A673 (cell line): ENCODE measurements around the gene COG8.

Source experiments
- EZH2 ChIP-seq: fragments of 200-600 bp; sonication (generic); IDR thresholded peaks from 2 replicates; pipeline ENCODE4 v1.6.1; 2017; ENCODE audit warnings: borderline replicate concordance, low read depth, mild to moderate bottlenecking, mixed read lengths, antibody characterized with exemption, low read length; ENCODE audit not compliant: poor library complexity, severe bottlenecking
- TF ChIP-seq, protein P1 (sequence below): fragments of 300-800, 200-600 bp; sonication (generic); conservative IDR thresholded peaks from 2 replicates; pipeline ENCODE4 v1.5.1; 2017; ENCODE audit warnings: low read depth, mild to moderate bottlenecking, antibody characterized with exemption, low read length, moderate library complexity, mixed read lengths

DNA sequence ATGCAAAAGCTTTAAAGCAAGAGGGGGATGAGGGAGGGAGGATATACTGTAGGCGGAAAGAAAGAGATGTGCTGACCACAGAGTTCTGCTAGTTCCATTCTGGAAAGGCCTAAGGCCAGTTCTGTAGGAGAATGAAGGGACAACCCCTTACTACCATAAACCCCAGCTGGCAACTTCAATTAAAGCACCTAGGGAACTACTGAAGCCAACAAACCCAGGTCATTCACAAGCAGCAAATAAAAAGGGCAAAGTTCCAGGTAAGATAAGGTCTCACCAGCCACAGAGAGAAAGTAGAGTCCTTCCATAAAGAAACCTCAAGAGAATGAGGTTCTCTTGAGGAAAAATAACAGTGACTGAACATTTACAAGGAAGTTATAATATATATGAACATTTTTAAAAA is 33.7 kb upstream of the COG8 start:
- TF ChIP-seq, protein P1, sequence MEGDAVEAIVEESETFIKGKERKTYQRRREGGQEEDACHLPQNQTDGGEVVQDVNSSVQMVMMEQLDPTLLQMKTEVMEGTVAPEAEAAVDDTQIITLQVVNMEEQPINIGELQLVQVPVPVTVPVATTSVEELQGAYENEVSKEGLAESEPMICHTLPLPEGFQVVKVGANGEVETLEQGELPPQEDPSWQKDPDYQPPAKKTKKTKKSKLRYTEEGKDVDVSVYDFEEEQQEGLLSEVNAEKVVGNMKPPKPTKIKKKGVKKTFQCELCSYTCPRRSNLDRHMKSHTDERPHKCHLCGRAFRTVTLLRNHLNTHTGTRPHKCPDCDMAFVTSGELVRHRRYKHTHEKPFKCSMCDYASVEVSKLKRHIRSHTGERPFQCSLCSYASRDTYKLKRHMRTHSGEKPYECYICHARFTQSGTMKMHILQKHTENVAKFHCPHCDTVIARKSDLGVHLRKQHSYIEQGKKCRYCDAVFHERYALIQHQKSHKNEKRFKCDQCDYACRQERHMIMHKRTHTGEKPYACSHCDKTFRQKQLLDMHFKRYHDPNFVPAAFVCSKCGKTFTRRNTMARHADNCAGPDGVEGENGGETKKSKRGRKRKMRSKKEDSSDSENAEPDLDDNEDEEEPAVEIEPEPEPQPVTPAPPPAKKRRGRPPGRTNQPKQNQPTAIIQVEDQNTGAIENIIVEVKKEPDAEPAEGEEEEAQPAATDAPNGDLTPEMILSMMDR: no peak
- TF ChIP-seq EZH2: no peak
